Urinary bladder (tissue), 4 donors: Measurements from ENCODE around the gene OTOG. TPM values are rescaled to one million over a fixed set of nuclear protein-coding genes. Genes with fewer than 3 reads are reported as not detected.

ENCODE experiments used
- DNase-seq: peaks from one replicate; pipeline ENCODE4 v3.0.0-alpha.2; 2015; ENCODE audit errors: extremely low spot score
- H3K27ac ChIP-seq: one replicate; pipeline ENCODE4 v1.5.1; 2013; ENCODE audit warnings: low read depth, mild to moderate bottlenecking, moderate library complexity
- H3K36me3 ChIP-seq: one replicate; pipeline ENCODE4 v1.6.1; 2013; ENCODE audit warnings: mild to moderate bottlenecking, moderate library complexity; ENCODE audit not compliant: insufficient read depth
- H3K4me1 ChIP-seq: one replicate; pipeline ENCODE4 v1.6.1; 2013; ENCODE audit warnings: mild to moderate bottlenecking, moderate library complexity; ENCODE audit not compliant: insufficient read depth
- H3K4me3 ChIP-seq: one replicate; pipeline ENCODE4 v1.5.1; 2013; ENCODE audit warnings: low read depth, low read length
- WGBS: extraction: QIAGEN DNeasy Blood & Tissue Kit; methylation state at CpG from one replicate; pipeline ENCODE4 v1.1.7; 2013; 5-methylcytosine and 5-hydroxymethylcytosine counted together
- polyA plus RNA-seq: library from polyadenylated mRNA; stranded (reverse); fragments of 200-250 nt; gene quantifications from one replicate; pipeline ENCODE4 v1.2.3, GENCODE V29; 2013
- total RNA-seq: library from RNA; depleted of rRNA; stranded (reverse); fragments of >200 nt; gene quantifications from one replicate; pipeline ENCODE4 v1.2.3, GENCODE V29; 2014
- donor health status: healthy with polysubstance abuse.
- donor health status: healthy.

Gene OTOG
- total and polyA plus RNA-seq, 2 donors, result 0.05 TPM; not detected in 1

GRCh38 chr11:17563961-17564686 lies 17.1 kb downstream of the OTOG start:
- Histone ChIP-seq H3K4me1 (no peaks in the 10 kb centered on the region), H3K27ac (no peak overlapping the region), H3K36me3 (no peaks in the 10 kb centered on the region), H3K4me3 (no peak overlapping the region)
- DNase-seq, result no peak
- WGBS, result 81% methylated on average over 4 of the region's 4 CpGs

GRCh38 chr11:17564687-17565042 lies 17.6 kb downstream of the OTOG start:
- no peak overlapping the region for H3K27ac ChIP-seq
- 55% methylated on average over 2 of the region's 2 CpGs for WGBS
- H3K4me3 ChIP-seq, result no peak overlapping the region
- no peak for DNase-seq
- H3K4me1 ChIP-seq, result no peaks in the 10 kb centered on the region
- no peaks in the 10 kb centered on the region for H3K36me3 ChIP-seq

- WGBS, result 76% methylated on average over 4 of the region's 4 CpGs
Observed at GRCh38 chr11:17568944-17569343, 21.9 kb downstream of the OTOG start.

GRCh38 chr11:17570034-17570433 lies 23.0 kb downstream of the OTOG start:
- H3K4me3 ChIP-seq, result no peak overlapping the region

More at GRCh38 chr11:17568944-17569343, 21.9 kb downstream of the OTOG start:
- no peak overlapping the region for H3K4me3 ChIP-seq
- DNase-seq, result no peak
- no peak overlapping the region for H3K27ac ChIP-seq
- no peaks in the 10 kb centered on the region for H3K4me1 ChIP-seq
- H3K36me3 ChIP-seq, result no peaks in the 10 kb centered on the region

GRCh38 chr11:17571431-17572358 lies 24.6 kb downstream of the OTOG start:
- no peak overlapping the region for H3K4me3 ChIP-seq
- DNase-seq, result no peak
- no peaks in the 10 kb centered on the region for H3K4me1 ChIP-seq
- WGBS, result 82% methylated on average over 14 of the region's 14 CpGs
- H3K27ac ChIP-seq, result no peak overlapping the region
- H3K36me3 ChIP-seq, result no peaks in the 10 kb centered on the region

More at GRCh38 chr11:17570034-17570433, 23.0 kb downstream of the OTOG start:
- WGBS, result 88% methylated on average over 23 of the region's 23 CpGs
- H3K27ac ChIP-seq, result no peak overlapping the region
- no peaks in the 10 kb centered on the region for H3K36me3 ChIP-seq
- DNase-seq, result no peak
- H3K4me1 ChIP-seq, result no peaks in the 10 kb centered on the region

GRCh38 chr11:17572359-17572690 lies 25.3 kb downstream of the OTOG start:
- Histone ChIP-seq H3K4me1 (no peaks in the 10 kb centered on the region), H3K27ac (no peak overlapping the region), H3K4me3 (no peak overlapping the region), H3K36me3 (no peaks in the 10 kb centered on the region)
- no peak for DNase-seq
- WGBS, result 43% methylated on average over 3 of the region's 3 CpGs

- no peak for DNase-seq
- Histone ChIP-seq H3K4me3 (no peak overlapping the region), H3K4me1 (no peaks in the 10 kb centered on the region), H3K36me3 (no peaks in the 10 kb centered on the region), H3K27ac (no peak overlapping the region)
- 91% methylated on average over 20 of the region's 20 CpGs for WGBS
Observed at GRCh38 chr11:17572791-17573460, 25.9 kb downstream of the OTOG start.

GRCh38 chr11:17573526-17573925 lies 26.5 kb downstream of the OTOG start:
- DNase-seq, result no peak
- no peak overlapping the region for H3K4me3 ChIP-seq
- no peaks in the 10 kb centered on the region for H3K36me3 ChIP-seq
- 95% methylated on average over 3 of the region's 3 CpGs for WGBS
- H3K4me1 ChIP-seq, result no peaks in the 10 kb centered on the region
- no peak overlapping the region for H3K27ac ChIP-seq

GRCh38 chr11:17574141-17575091 lies 27.4 kb downstream of the OTOG start:
- Histone ChIP-seq H3K4me3 (no peak overlapping the region), H3K4me1 (no peaks in the 10 kb centered on the region), H3K36me3 (no peaks in the 10 kb centered on the region), H3K27ac (no peak overlapping the region)
- WGBS, result 96% methylated on average over 9 of the region's 9 CpGs
- DNase-seq, result no peak

GRCh38 chr11:17575431-17576425 lies 28.7 kb downstream of the OTOG start:
- Histone ChIP-seq H3K4me3 (no peak overlapping the region), H3K27ac (no peak overlapping the region), H3K4me1 (no peaks in the 10 kb centered on the region), H3K36me3 (no peaks in the 10 kb centered on the region)
- 82% methylated on average over 16 of the region's 16 CpGs for WGBS
- no peak for DNase-seq

- H3K27ac ChIP-seq, result no peak overlapping the region
- no peaks in the 10 kb centered on the region for H3K4me1 ChIP-seq
- no peak overlapping the region for H3K4me3 ChIP-seq
- 86% methylated on average over 11 of the region's 11 CpGs for WGBS
- H3K36me3 ChIP-seq, result no peaks in the 10 kb centered on the region
- no peak for DNase-seq
Observed at GRCh38 chr11:17578296-17578695, 31.2 kb downstream of the OTOG start.

GRCh38 chr11:17578958-17579357 lies 31.9 kb downstream of the OTOG start:
- Histone ChIP-seq H3K4me1 (no peaks in the 10 kb centered on the region), H3K36me3 (no peaks in the 10 kb centered on the region), H3K4me3 (no peak overlapping the region), H3K27ac (no peak overlapping the region)
- WGBS, result 80% methylated on average over 8 of the region's 8 CpGs
- DNase-seq, result no peak
